HepG2 (cell line): ENCODE data around the gene ARHGAP23. TPM values are rescaled to one million over a fixed set of nuclear protein-coding genes. Genes with fewer than 3 reads are reported as not detected.
A peak's percentile ranks its signal among the peaks of the same experiment; 100 is the strongest.

Experiments used
- ARID4A ChIP-seq: sonication (generic); formaldehyde crosslinking; IDR thresholded peaks from 2 replicates; pipeline ENCODE4 v1.5.0; 2020; ENCODE audit warnings: mild to moderate bottlenecking, missing genetic modification reagents, borderline replicate concordance
- EEA1 ChIP-seq: sonication (generic); formaldehyde crosslinking; IDR thresholded peaks from 2 replicates; pipeline ENCODE4 v1.5.1; 2020; ENCODE audit warnings: mild to moderate bottlenecking, missing genetic modification reagents, borderline replicate concordance
- FOXA1 ChIP-seq, 2 experiments: fragments of 450-650 bp in 1 of 2; sonication (generic) in 1 of 2; formaldehyde crosslinking in 1 of 2; IDR thresholded peaks; 2 replicates each; pipeline versions ENCODE4 v1.4.0 to v1.6.1; 2016 to 2020; ENCODE audit warnings: missing genetic modification reagents in 1 of 2
- MAF1 ChIP-seq: sonication (generic); formaldehyde crosslinking; IDR thresholded peaks from 2 replicates; pipeline ENCODE4 v1.5.0; 2020; ENCODE audit warnings: missing genetic modification reagents, borderline replicate concordance
- MEIS1 ChIP-seq: sonication (generic); formaldehyde crosslinking; IDR thresholded peaks from 2 replicates; pipeline ENCODE4 v1.9.0; 2021; ENCODE audit warnings: mild to moderate bottlenecking, missing genetic modification reagents, moderate library complexity, borderline replicate concordance
- NKX3-1 ChIP-seq: sonication (generic); formaldehyde crosslinking; IDR thresholded peaks from 2 replicates; pipeline ENCODE4 v1.5.0; 2020; ENCODE audit warnings: missing genetic modification reagents
- PBX2 ChIP-seq: IDR thresholded peaks from 2 replicates; pipeline ENCODE4 v1.6.1; 2016; ENCODE audit warnings: control low read depth
- SKIL ChIP-seq: sonication (generic); formaldehyde crosslinking; IDR thresholded peaks from 2 replicates; pipeline ENCODE4 v1.8.0; 2022; ENCODE audit warnings: missing genetic modification reagents, mild to moderate bottlenecking, moderate library complexity, borderline replicate concordance
- SNAI1 ChIP-seq: sonication (generic); formaldehyde crosslinking; IDR thresholded peaks from 2 replicates; pipeline ENCODE4 v1.5.0; 2020; ENCODE audit warnings: mild to moderate bottlenecking, missing genetic modification reagents, borderline replicate concordance
- TEAD3 ChIP-seq: optimal IDR thresholded peaks from 2 replicates; pipeline ENCODE3; 2016; ENCODE audit warnings: borderline replicate concordance
- TRIM22 ChIP-seq: fragments of 450-650 bp; IDR thresholded peaks from 2 replicates; pipeline ENCODE4 v1.6.1; 2017
- ZBTB44 ChIP-seq: sonication (generic); formaldehyde crosslinking; IDR thresholded peaks from 2 replicates; pipeline ENCODE4 v1.4.0; 2020; ENCODE audit warnings: missing genetic modification reagents
- ZBTB8A ChIP-seq: sonication (generic); formaldehyde crosslinking; IDR thresholded peaks from 2 replicates; pipeline ENCODE4 v1.4.0; 2020; ENCODE audit warnings: mild to moderate bottlenecking, low read depth, missing genetic modification reagents, borderline replicate concordance
- ZNF264 ChIP-seq: sonication (generic); formaldehyde crosslinking; IDR thresholded peaks from 2 replicates; pipeline ENCODE4 v1.4.0; 2020; ENCODE audit warnings: missing genetic modification reagents
- ZNF441 ChIP-seq: sonication (generic); formaldehyde crosslinking; IDR thresholded peaks from 2 replicates; pipeline ENCODE4 v1.7.0; 2021; ENCODE audit warnings: missing genetic modification reagents, borderline replicate concordance
- ZNF460 ChIP-seq: sonication (generic); formaldehyde crosslinking; IDR thresholded peaks from 2 replicates; pipeline ENCODE4 v1.5.1; 2020; ENCODE audit warnings: missing genetic modification reagents, mild to moderate bottlenecking, borderline replicate concordance
- ZNF468 ChIP-seq: sonication (generic); formaldehyde crosslinking; IDR thresholded peaks from 2 replicates; pipeline ENCODE4 v1.8.0; 2022; ENCODE audit warnings: mild to moderate bottlenecking, moderate library complexity, missing genetic modification reagents
- ZNF619 ChIP-seq: sonication (generic); formaldehyde crosslinking; IDR thresholded peaks from 2 replicates; pipeline ENCODE4 v1.4.0; 2020; ENCODE audit warnings: mild to moderate bottlenecking, missing genetic modification reagents
- ZNF883 ChIP-seq: sonication (generic); formaldehyde crosslinking; IDR thresholded peaks from 2 replicates; pipeline ENCODE4 v1.5.1; 2020; ENCODE audit warnings: mild to moderate bottlenecking, missing genetic modification reagents; ENCODE audit errors: not compliant biosample characterization
- polyA plus RNA-seq, 8 experiments: library from polyadenylated mRNA; depleted of rRNA in 3 of 8; stranded (reverse) in 7 of 8; unstranded in 1 of 8; fragments of >200 nt; fragmentation: Illumina TruSeq in 4 of 8; extraction: Trizol in 4 of 8; gene quantifications; 2 replicates each; pipeline versions ENCODE4 v1.2.1 to v1.2.3, GENCODE V29; 2011 to 2016; ENCODE audit warnings: low read depth in 4 of 8, missing spikeins in 1 of 8, mixed read lengths in 1 of 8; ENCODE audit not compliant: insufficient read depth in 1 of 8
- total RNA-seq, 5 experiments: library from RNA; depleted of rRNA; stranded (reverse); fragments of >200 nt; fragmentation: Illumina TruSeq; extraction: Trizol; gene quantifications; 2 replicates each; pipeline ENCODE4 v1.2.3, GENCODE V29; 2016; ENCODE audit warnings: low read depth in 1 of 5

Gene ARHGAP23
- total and polyA plus RNA-seq, 2 of the 13 experiments (the other 11 are each of a cell fraction or from before 2014, with no cell fraction given): 0.03 TPM; not detected in 1

GRCh38 chr17:38545531-38546225 lies 117.4 kb downstream of the ARHGAP23 start (continued):
- TF ChIP-seq ARID4A (no peak), EEA1 (CRISPR knock-in tag) (peak; percentile 15; the same call in 1 of the 2 replicates), ZBTB44 (CRISPR knock-in tag) (no peak), ZNF468 (no peak), MAF1 (no peak), ZNF460 (CRISPR knock-in tag) (no peak), ZBTB8A (CRISPR knock-in tag) (no peak), TRIM22 (no peak), ZNF441 (CRISPR knock-in tag) (no peak), TEAD3 (peak; percentile 34), SNAI1 (CRISPR knock-in tag) (no peak), PBX2 (CRISPR knock-in tag) (no peak), MEIS1 (CRISPR knock-in tag) (no peak), ZNF883 (no peak), FOXA1 (IDR thresholded peaks at IDR 0.05) (no peak), FOXA1 (CRISPR knock-in tag; IDR thresholded peaks at IDR 0.05) (no peak), NKX3-1 (no peak), ZNF264 (CRISPR knock-in tag) (no peak), ZNF619 (CRISPR knock-in tag) (no peak), SKIL (CRISPR knock-in tag) (no peak)
